ENCODE results near the gene NSG1. TPM values are rescaled to one million over a fixed set of nuclear protein-coding genes. Genes with fewer than 3 reads are reported as not detected.

The NSG1 gene
- total and polyA plus RNA-seq, 2 of the 8 experiments (the other 6 are each of a cell fraction or from before 2014, with no cell fraction given), result 35.7 to 61.4 TPM

GRCh38 chr4:4412641-4413372 is 25.9 kb downstream of the NSG1 start (continued):
- no peak for TF ChIP-seq JUN (IDR thresholded peaks at IDR 0.05; ENCODE audit: low read depth, low read length)
- TF ChIP-seq SRF (IDR thresholded peaks at IDR 0.05; ENCODE audit: low read depth, low read length), result no peak
- TF ChIP-seq KDM1A (IDR thresholded peaks at IDR 0.05; ENCODE audit: borderline replicate concordance, low read length), result no peak
- no peak for TF ChIP-seq BRCA1 (IDR thresholded peaks at IDR 0.05; ENCODE audit: low read depth, low read length)
- TF ChIP-seq NANOG (IDR thresholded peaks at IDR 0.05; ENCODE audit: insufficient read depth, low read depth, low read length, poor library complexity, severe bottlenecking), result no peak

All from H1 (cell line).